ENCODE data around the gene MRTFB.
"Not testable (repeated sequence)": the region's sequence is repeated elsewhere in the genome, so short reads cannot be mapped to it uniquely, and the experiment has no call there.

Gene MRTFB

GRCh38 chr16:14183962-14184361, 112.8 kb downstream of the MRTFB start:
- peaks cover 8 to 39% of the 10 kb centered on the region in 2 donors for H3K4me1 Mint-ChIP-seq
- ATAC-seq (replicated peaks); H3K27ac Mint-ChIP-seq; H3K4me3 Mint-ChIP-seq; H3K27me3 Mint-ChIP-seq; DNase-seq; H3K36me3 Mint-ChIP-seq; H3K9me3 Mint-ChIP-seq: not testable (repeated sequence)

DNA sequence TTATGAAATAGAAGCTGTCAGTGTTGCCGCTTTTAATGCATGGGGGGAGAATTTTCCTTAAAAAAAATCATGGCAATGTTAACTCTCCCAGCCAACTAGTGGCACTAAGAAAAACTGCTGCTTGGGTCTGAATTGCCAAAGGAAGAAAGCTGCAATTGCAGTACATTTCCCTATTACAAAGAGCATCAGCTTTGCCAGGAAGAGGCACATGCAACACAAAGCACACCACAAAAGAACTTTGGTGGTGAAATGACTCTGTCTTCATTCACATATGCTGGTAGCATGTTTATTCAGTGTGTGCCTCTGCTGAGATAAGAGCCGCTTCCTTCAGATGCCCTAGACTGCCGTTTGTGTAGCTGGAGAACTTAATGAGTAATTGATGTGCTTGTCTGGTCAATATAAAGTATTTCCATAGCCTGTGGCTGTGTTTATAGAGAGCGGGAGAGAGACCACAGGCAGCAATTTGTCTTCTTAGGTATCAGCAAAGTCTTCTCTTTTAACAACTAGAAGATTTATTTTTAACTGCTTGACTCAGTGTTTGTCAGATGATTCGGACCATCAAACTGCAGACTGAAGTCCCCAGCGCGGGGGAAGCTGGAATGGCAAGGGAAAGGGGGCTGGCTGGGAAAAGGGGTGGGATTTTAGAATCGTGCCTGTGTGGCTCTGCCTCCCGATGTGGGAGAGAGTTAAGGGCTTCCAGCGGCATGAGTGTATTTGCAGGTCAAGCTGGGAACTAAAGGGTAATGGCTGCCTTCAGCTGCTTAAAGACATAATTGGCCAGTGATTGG, 115.1 kb downstream of the MRTFB start:
- H3K36me3 Mint-ChIP-seq = peaks cover 0 to 2% of the 10 kb centered on the region in 2 donors
- H3K4me3 Mint-ChIP-seq = no peak overlapping the region
- DNase-seq (no peak), ATAC-seq (replicated peaks) (peak; percentile 57 to 68)
- peaks cover 8 to 39% of the 10 kb centered on the region in 2 donors for H3K4me1 Mint-ChIP-seq
- no peak overlapping the region for H3K27ac Mint-ChIP-seq
- no peaks in the 10 kb centered on the region for H3K9me3 Mint-ChIP-seq
- no peaks in the 10 kb centered on the region for H3K27me3 Mint-ChIP-seq

GRCh38 chr16:14186795-14187221, 115.7 kb downstream of the MRTFB start:
- H3K27me3 Mint-ChIP-seq = no peaks in the 10 kb centered on the region
- no peak overlapping the region for H3K4me3 Mint-ChIP-seq
- ATAC-seq (replicated peaks) (no peak), DNase-seq (no peak)
- no peaks in the 10 kb centered on the region for H3K9me3 Mint-ChIP-seq
- no peak overlapping the region for H3K27ac Mint-ChIP-seq
- H3K36me3 Mint-ChIP-seq = peaks cover 0 to 2% of the 10 kb centered on the region in 2 donors
- H3K4me1 Mint-ChIP-seq = peaks cover 8 to 37% of the 10 kb centered on the region in 2 donors

- no peak overlapping the region for H3K27ac Mint-ChIP-seq
- no peak for DNase-seq
Observed at GRCh38 chr16:14187517-14188338, 116.6 kb downstream of the MRTFB start.

DNA sequence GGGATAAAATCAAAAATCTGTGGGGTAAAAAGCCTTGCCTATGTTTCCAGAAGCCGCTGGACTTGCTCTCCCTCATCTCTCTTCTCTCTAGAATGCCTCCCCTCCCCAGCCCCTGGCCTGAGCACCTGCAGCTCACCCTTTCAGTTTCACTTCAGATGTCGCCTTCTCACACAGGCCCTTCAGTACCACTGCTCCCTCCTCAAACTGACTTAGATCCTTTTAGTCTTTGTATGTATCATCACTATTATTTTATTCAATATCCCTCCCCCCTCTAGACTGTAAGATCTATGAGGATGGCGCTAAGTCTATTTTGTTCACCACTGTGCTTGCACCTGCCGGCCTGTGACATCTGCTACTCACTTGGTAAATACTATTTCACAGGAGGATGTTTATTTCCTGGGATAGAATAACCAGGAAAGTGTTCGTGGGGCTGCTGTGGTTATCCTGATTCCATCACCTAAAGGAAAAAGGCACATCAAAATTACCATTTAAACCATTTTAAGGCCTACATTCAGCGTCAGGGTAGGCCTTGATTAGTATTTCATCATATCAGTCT, 122.3 kb downstream of the MRTFB start:
- no peak for DNase-seq

More at GRCh38 chr16:14187517-14188338, 116.6 kb downstream of the MRTFB start:
- Mint-ChIP-seq H3K9me3 (no peaks in the 10 kb centered on the region), H3K4me3 (no peak overlapping the region), H3K27me3 (no peaks in the 10 kb centered on the region), H3K4me1 (peaks cover 8 to 34% of the 10 kb centered on the region in 2 donors), H3K36me3 (peaks cover 0 to 2% of the 10 kb centered on the region in 2 donors)
- ATAC-seq (replicated peaks) = no peak

GRCh38 chr16:14194721-14195120, 123.6 kb downstream of the MRTFB start:
- Mint-ChIP-seq H3K36me3 (peaks cover 10 to 12% of the 10 kb centered on the region in 2 donors), H3K4me3 (no peak overlapping the region), H3K9me3 (peaks cover 0 to 2% of the 10 kb centered on the region in 2 donors), H3K27me3 (no peaks in the 10 kb centered on the region), H3K4me1 (peaks cover 19 to 43% of the 10 kb centered on the region in 2 donors), H3K27ac (no peak overlapping the region)
- DNase-seq (no peak), ATAC-seq (replicated peaks) (no peak)

More for the DNA sequence above, 122.3 kb downstream of the MRTFB start:
- H3K4me3 Mint-ChIP-seq = peak overlapping the region; percentile 46 to 59
- peaks cover 8 to 30% of the 10 kb centered on the region in 2 donors for H3K4me1 Mint-ChIP-seq
- no peaks in the 10 kb centered on the region for H3K27me3 Mint-ChIP-seq
- H3K9me3 Mint-ChIP-seq = no peaks in the 10 kb centered on the region
- H3K27ac Mint-ChIP-seq = peak overlapping the region; percentile 92
- peaks cover 3 to 5% of the 10 kb centered on the region in 2 donors for H3K36me3 Mint-ChIP-seq
- ATAC-seq (replicated peaks) = peak; percentile 86 to 87

DNA sequence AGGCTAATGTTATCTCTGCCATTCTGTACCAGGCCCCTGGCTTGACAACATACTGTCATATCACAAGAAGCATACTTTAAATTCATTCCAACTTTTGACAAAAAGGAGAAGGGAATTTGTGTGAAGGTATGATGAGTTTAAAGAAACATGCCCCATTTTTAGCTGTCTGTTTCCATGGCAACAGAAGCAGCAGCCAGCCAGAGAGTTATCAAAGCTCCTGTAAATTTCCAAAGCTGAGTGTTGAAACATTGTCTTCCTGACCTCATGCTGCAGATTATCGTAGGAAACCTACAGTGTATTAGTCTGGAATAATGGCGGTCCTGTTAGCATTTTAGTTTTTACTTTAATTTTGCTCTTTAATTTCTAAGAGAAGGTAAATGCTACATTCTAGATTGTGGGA, 124.9 kb downstream of the MRTFB start:
- peaks cover 21 to 47% of the 10 kb centered on the region in 2 donors for H3K4me1 Mint-ChIP-seq
- H3K36me3 Mint-ChIP-seq = peaks cover 14 to 19% of the 10 kb centered on the region in 2 donors
- H3K27me3 Mint-ChIP-seq = no peaks in the 10 kb centered on the region
- no peak for DNase-seq
- peaks cover 0 to 2% of the 10 kb centered on the region in 2 donors for H3K9me3 Mint-ChIP-seq
- no peak overlapping the region for H3K4me3 Mint-ChIP-seq
- no peak for ATAC-seq (replicated peaks)
- no peak overlapping the region for H3K27ac Mint-ChIP-seq

GRCh38 chr16:14196539-14196938, 125.4 kb downstream of the MRTFB start:
- peaks cover 21 to 47% of the 10 kb centered on the region in 2 donors for H3K4me1 Mint-ChIP-seq
- no peak for ATAC-seq (replicated peaks)
- H3K36me3 Mint-ChIP-seq = peaks cover 14 to 19% of the 10 kb centered on the region in 2 donors
- peaks cover 0 to 2% of the 10 kb centered on the region in 2 donors for H3K9me3 Mint-ChIP-seq
- H3K27me3 Mint-ChIP-seq = no peaks in the 10 kb centered on the region
- no peak overlapping the region for H3K27ac Mint-ChIP-seq
- no peak overlapping the region for H3K4me3 Mint-ChIP-seq
- DNase-seq = no peak

- Mint-ChIP-seq H3K27me3 (no peaks in the 10 kb centered on the region), H3K27ac (no peak overlapping the region), H3K4me3 (no peak overlapping the region), H3K4me1 (peaks cover 21 to 47% of the 10 kb centered on the region in 2 donors), H3K9me3 (peaks cover 0 to 2% of the 10 kb centered on the region in 2 donors), H3K36me3 (peaks cover 14 to 19% of the 10 kb centered on the region in 2 donors)
- ATAC-seq (replicated peaks) = no peak
- DNase-seq = no peak
Observed at GRCh38 chr16:14198012-14198411, 126.9 kb downstream of the MRTFB start.

DNA sequence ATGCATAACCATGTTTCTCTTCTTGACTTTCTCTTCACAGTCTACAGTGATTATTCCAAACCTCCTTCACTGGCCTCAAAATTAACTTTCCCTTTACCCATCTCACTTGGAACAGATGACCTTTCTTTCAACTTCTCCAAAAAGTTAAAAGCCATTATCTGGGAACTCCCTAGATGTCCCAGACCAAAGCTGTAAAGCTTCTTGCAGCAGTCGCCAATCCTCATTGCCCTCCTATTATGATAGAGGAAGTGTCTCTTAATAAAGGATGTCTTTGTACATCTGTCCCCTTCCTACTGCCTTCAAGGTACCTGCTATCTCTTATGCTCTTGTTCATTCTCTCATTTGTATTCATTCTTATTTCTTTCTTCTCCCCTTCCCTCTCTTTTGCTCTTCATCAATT, 127.5 kb downstream of the MRTFB start:
- Mint-ChIP-seq H3K27ac (no peak overlapping the region), H3K4me1 (peaks cover 16 to 44% of the 10 kb centered on the region in 2 donors), H3K9me3 (peaks cover 0 to 2% of the 10 kb centered on the region in 2 donors), H3K4me3 (no peak overlapping the region), H3K36me3 (peaks cover 14% of the 10 kb centered on the region in 2 donors), H3K27me3 (no peaks in the 10 kb centered on the region)
- no peak for ATAC-seq (replicated peaks)
- no peak for DNase-seq

GRCh38 chr16:14199199-14199598, 128.1 kb downstream of the MRTFB start:
- peaks cover 14% of the 10 kb centered on the region in 2 donors for H3K36me3 Mint-ChIP-seq
- H3K9me3 Mint-ChIP-seq = peaks cover 0 to 2% of the 10 kb centered on the region in 2 donors
- no peak for ATAC-seq (replicated peaks)
- DNase-seq = no peak
- H3K27ac Mint-ChIP-seq = no peak overlapping the region
- peaks cover 16 to 41% of the 10 kb centered on the region in 2 donors for H3K4me1 Mint-ChIP-seq
- H3K27me3 Mint-ChIP-seq = no peaks in the 10 kb centered on the region
- no peak overlapping the region for H3K4me3 Mint-ChIP-seq

DNA sequence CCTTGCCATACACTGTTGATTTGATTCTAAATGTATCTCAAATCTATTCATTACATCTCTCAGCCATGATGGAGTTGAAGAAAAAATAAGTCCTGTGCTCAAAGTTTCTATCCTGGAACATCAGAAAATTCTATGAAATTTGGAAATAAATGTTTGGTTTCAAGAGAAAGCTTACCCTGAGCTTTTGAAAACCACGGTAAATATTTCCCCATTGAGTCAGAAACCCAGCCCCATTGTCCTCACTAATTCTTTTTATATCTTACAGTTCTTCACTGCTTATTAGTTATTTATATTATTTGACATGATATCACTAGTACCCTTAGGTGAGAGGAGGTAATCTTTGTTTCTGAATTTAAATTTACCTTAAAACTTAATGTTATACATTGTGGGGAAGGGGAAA, 128.5 kb downstream of the MRTFB start:
- DNase-seq = no peak
- peaks cover 0 to 2% of the 10 kb centered on the region in 2 donors for H3K9me3 Mint-ChIP-seq
- peaks cover 16 to 41% of the 10 kb centered on the region in 2 donors for H3K4me1 Mint-ChIP-seq
- no peaks in the 10 kb centered on the region for H3K27me3 Mint-ChIP-seq
- H3K4me3 Mint-ChIP-seq = no peak overlapping the region
- no peak overlapping the region for H3K27ac Mint-ChIP-seq
- ATAC-seq (replicated peaks) = no peak
- H3K36me3 Mint-ChIP-seq = peaks cover 14% of the 10 kb centered on the region in 2 donors

DNA sequence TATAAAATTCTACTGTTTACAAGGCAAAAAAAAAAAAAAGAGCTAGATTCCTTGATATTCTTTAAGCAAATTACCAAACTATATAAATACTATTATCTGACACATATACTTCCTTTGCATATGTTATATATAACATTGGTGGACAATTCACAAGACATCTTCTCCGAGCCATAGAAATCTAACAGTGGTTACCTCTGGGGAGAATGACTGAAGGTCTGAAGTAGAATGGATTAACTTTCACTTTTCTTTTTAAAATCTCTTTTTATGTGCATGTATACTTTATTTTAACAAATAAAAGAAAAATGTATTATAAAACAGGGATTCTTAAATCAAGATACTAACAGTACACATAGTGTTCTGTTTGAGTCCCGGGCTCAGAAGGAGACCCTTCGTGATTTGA, 131.0 kb downstream of the MRTFB start:
- Mint-ChIP-seq H3K4me3 (no peak overlapping the region), H3K27ac (no peak overlapping the region)
- no peak for ATAC-seq (replicated peaks)

DNA sequence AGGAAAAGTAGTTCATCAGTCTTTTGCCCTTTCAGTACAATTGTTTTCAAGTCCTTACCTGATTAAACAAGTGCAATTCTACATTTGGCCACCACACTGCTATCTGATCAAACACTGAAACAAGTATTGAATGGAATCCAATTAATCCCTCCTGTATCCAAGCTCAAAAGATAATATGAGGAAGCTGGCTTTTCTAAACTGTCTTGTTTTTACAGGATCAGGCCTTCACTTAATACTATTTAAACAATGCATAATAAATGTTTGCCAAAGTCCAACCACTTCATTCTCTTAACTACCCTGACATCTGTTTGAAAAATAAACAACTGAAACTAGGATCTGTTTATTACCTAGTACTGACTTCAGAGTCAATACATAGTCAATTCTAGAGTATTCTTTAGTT, 131.6 kb downstream of the MRTFB start:
- peak in 1 of 2 donors; percentile 27 for ATAC-seq (replicated peaks)

More for the DNA sequence above, 131.0 kb downstream of the MRTFB start:
- DNase-seq = no peak
- H3K4me1 Mint-ChIP-seq = peaks cover 13 to 34% of the 10 kb centered on the region in 2 donors
- no peaks in the 10 kb centered on the region for H3K27me3 Mint-ChIP-seq
- H3K36me3 Mint-ChIP-seq = peaks cover 14 to 19% of the 10 kb centered on the region in 2 donors
- H3K9me3 Mint-ChIP-seq = peaks cover 0 to 2% of the 10 kb centered on the region in 2 donors

More for the DNA sequence above, 131.6 kb downstream of the MRTFB start:
- H3K4me3 Mint-ChIP-seq = no peak overlapping the region
- H3K9me3 Mint-ChIP-seq = peaks cover 0 to 2% of the 10 kb centered on the region in 2 donors
- no peaks in the 10 kb centered on the region for H3K27me3 Mint-ChIP-seq
- H3K27ac Mint-ChIP-seq = no peak overlapping the region
- H3K4me1 Mint-ChIP-seq = peaks cover 13 to 28% of the 10 kb centered on the region in 2 donors
- H3K36me3 Mint-ChIP-seq = peaks cover 14 to 19% of the 10 kb centered on the region in 2 donors
- no peak for DNase-seq

All from stimulated activated naive B cell treated with anti-CD40 and anti-IgM and Interleukin-4, amounts not matched to agents 10 μg/mL and 1 μg/mL and 100 μg/mL, for 72 hours (primary cell).